Measurements from ENCODE around the gene HMCN2.

- TF ChIP-seq, protein P1, sequence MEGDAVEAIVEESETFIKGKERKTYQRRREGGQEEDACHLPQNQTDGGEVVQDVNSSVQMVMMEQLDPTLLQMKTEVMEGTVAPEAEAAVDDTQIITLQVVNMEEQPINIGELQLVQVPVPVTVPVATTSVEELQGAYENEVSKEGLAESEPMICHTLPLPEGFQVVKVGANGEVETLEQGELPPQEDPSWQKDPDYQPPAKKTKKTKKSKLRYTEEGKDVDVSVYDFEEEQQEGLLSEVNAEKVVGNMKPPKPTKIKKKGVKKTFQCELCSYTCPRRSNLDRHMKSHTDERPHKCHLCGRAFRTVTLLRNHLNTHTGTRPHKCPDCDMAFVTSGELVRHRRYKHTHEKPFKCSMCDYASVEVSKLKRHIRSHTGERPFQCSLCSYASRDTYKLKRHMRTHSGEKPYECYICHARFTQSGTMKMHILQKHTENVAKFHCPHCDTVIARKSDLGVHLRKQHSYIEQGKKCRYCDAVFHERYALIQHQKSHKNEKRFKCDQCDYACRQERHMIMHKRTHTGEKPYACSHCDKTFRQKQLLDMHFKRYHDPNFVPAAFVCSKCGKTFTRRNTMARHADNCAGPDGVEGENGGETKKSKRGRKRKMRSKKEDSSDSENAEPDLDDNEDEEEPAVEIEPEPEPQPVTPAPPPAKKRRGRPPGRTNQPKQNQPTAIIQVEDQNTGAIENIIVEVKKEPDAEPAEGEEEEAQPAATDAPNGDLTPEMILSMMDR (IDR thresholded peaks at IDR 0.05): no peak
- TF ChIP-seq EP300 (IDR thresholded peaks at IDR 0.05): no peak
Measured at GRCh38 chr9:130399768-130400167, 134.2 kb downstream of the HMCN2 start.

Measured in ovary (tissue), 3 donors.